Measurements from ENCODE around the gene DNM3. TPM values are rescaled to one million over a fixed set of nuclear protein-coding genes. Genes with fewer than 3 reads are reported as not detected.

DNM3 gene
- total and polyA plus RNA-seq, 2 of the 8 experiments (the other 6 are each of a cell fraction or from before 2014, with no cell fraction given), result 2.0 to 8.5 TPM

- no peak overlapping the region for H2BK120ac ChIP-seq (replicated peaks; ENCODE audit: low read depth, low read length)
- no peak for TF ChIP-seq SAP30 (IDR thresholded peaks at IDR 0.05; ENCODE audit: insufficient read depth, insufficient replicate concordance, low read length)
- no peak for TF ChIP-seq E2F6 (IDR thresholded peaks at IDR 0.05)
- H3K4ac ChIP-seq (replicated peaks; ENCODE audit: insufficient read length, low read depth, low read length), result no peak overlapping the region
- no peak for DNase-seq (ENCODE audit: low read depth in 1 of 2, low spot score in 2 of 2)
- H3K79me2 ChIP-seq (ENCODE audit: control insufficient read depth in 1 of 2, insufficient read depth in 2 of 2, low read length in 2 of 2), result no peaks in the 10 kb centered on the region
- no peak overlapping the region for H2BK5ac ChIP-seq (ENCODE audit: low read depth, low read length)
- H3K79me1 ChIP-seq (ENCODE audit: low read depth, low read length), result no peaks in the 10 kb centered on the region
- H2BK15ac ChIP-seq (ENCODE audit: low read length), result no peak overlapping the region
- no peak overlapping the region for H4K5ac ChIP-seq (ENCODE audit: insufficient read length, low read depth, low read length)
- H3K4me2 ChIP-seq (ENCODE audit: insufficient read depth in 1 of 2, low read depth in 2 of 2, low read length in 2 of 2), result no peak overlapping the region
- H3K23me2 ChIP-seq (ENCODE audit: low read depth, low read length), result no peaks in the 10 kb centered on the region
- no peaks in the 10 kb centered on the region for H3K36me3 ChIP-seq (ENCODE audit: control insufficient read depth in 2 of 4, insufficient read depth in 4 of 4, low read length in 3 of 4)
- H3K9ac ChIP-seq (replicated peaks in 1 of 4; ENCODE audit: extremely low read depth in 1 of 4, low read depth in 3 of 4, low read length in 3 of 4), result no peak overlapping the region
- FAIRE-seq, result no peak
- H3K23ac ChIP-seq (ENCODE audit: insufficient read length), result no peak overlapping the region
- no peak overlapping the region for H3K56ac ChIP-seq (replicated peaks; ENCODE audit: insufficient read length, low read depth, low read length)
- WGBS, 2 experiments (ENCODE audit: extremely low coverage in 1 of 2, insufficient coverage in 1 of 2, insufficient read length in 1 of 2, insufficient replicate concordance in 2 of 2, low coverage in 1 of 2, low lambda C conversion rate in 2 of 2, missing lambda C conversion rate in 1 of 2), result 80% methylated on average over 2 of the region's 2 CpGs; no CpG with 5 or more reads in 1 of the 2 experiments
- H3K18ac ChIP-seq (ENCODE audit: extremely low read depth, low read length), result no peak overlapping the region
- peaks cover 3 to 5% of the 10 kb centered on the region in 2 experiments; a peak in 3 of 4 replicates for H3K9me3 ChIP-seq (ENCODE audit: insufficient read depth in 2 of 2, low read depth in 1 of 2, low read length in 1 of 2)
- H2AFZ ChIP-seq (ENCODE audit: low read length), result no peak overlapping the region
- no peaks in the 10 kb centered on the region for H3K27me3 ChIP-seq (replicated peaks in 1 of 4; ENCODE audit: control insufficient read depth in 3 of 4, extremely low read depth in 1 of 4, insufficient read depth in 3 of 4, low read length in 3 of 4)
- H3K14ac ChIP-seq (ENCODE audit: insufficient read length), result no peak overlapping the region
- H4K91ac ChIP-seq (replicated peaks; ENCODE audit: insufficient read length, low read length), result no peak overlapping the region
- ChIA-PET CTCF (ENCODE audit: partially characterized antibody) (interaction anchor here (1.2 to 1.7 kb wide), 2 partner anchors 12 to 67 kb away, joined by 3 to 5 read pairs; no protein-coding TSS in a partner anchor), POLR2A (ENCODE audit: partially characterized antibody) (no interaction called here)
- no peak overlapping the region for H3K27ac ChIP-seq (ENCODE audit: low read depth, low read length)
- H2AK5ac ChIP-seq (ENCODE audit: low read depth, low read length), result no peak overlapping the region
- H3K4me1 ChIP-seq (replicated peaks in 1 of 4; ENCODE audit: control insufficient read depth in 3 of 4, insufficient read depth in 4 of 4, low read length in 3 of 4), result no peaks in the 10 kb centered on the region
- H3K4me3 ChIP-seq (ENCODE audit: extremely low read depth in 1 of 4, insufficient read depth in 2 of 4, low read depth in 3 of 4, low read length in 4 of 4), result no peak overlapping the region
- no peak overlapping the region for H2BK20ac ChIP-seq (ENCODE audit: low read length)
- no peaks in the 10 kb centered on the region for H4K20me1 ChIP-seq (replicated peaks in 1 of 2; ENCODE audit: control insufficient read depth in 1 of 2, insufficient read depth in 2 of 2, low read length in 2 of 2)
- H4K8ac ChIP-seq (ENCODE audit: extremely low read depth, insufficient read depth, low read length), result no peak overlapping the region
- H2BK12ac ChIP-seq (ENCODE audit: low read depth, low read length), result no peak overlapping the region
These were observed 210.6 kb downstream of the DNM3 start for GRCh38 chr1:172051898-172052297.

Measured in H1 (cell line).